ENCODE results near the gene TAF11. TPM values are rescaled to one million over a fixed set of nuclear protein-coding genes. Genes with fewer than 3 reads are reported as not detected.

The TAF11 gene
- total RNA-seq, 1 experiment from 2014 or later: 44.1 TPM

DNA sequence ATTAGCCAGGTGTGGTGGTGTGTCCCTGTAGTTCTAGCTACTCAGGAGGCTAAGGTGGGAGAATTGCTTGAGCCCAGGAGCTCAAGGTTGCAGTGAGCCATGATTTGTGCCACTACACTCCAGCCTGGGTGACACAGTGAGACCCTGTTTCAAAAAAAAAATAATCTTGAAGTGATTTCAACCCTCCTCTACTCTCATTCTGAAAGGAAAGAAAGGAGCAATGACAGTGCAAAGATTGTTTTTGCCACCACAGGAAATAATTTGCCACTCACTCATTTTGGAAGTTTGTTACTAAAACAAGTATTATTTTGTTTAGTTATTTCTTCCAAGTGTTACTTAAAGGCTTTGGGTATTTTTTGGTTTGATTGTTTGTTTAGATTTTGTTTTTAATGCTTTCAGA, 50.3 kb downstream of the TAF11 start:
- POLR2A ChIA-PET: no interaction called here
- no peak for DNase-seq (ENCODE audit: low spot score)
- H3K27ac Mint-ChIP-seq: no peak overlapping the region

More for the DNA sequence above, 50.3 kb downstream of the TAF11 start:
- CTCF ChIA-PET: no interaction called here
- no peak overlapping the region for H3K4me3 Mint-ChIP-seq
- H3K4me1 Mint-ChIP-seq: 0 out of 2 replicates have a peak, but pooled peaks cover 4% of the 10 kb centered on the region
- ATAC-seq: no peak
- no peaks in the 10 kb centered on the region for H3K27me3 Mint-ChIP-seq (ENCODE audit: low read depth)
- no peaks in the 10 kb centered on the region for H3K9me3 Mint-ChIP-seq
- TF ChIP-seq, protein P1, sequence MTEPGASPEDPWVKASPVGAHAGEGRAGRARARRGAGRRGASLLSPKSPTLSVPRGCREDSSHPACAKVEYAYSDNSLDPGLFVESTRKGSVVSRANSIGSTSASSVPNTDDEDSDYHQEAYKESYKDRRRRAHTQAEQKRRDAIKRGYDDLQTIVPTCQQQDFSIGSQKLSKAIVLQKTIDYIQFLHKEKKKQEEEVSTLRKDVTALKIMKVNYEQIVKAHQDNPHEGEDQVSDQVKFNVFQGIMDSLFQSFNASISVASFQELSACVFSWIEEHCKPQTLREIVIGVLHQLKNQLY (CRISPR knock-in tag; IDR thresholded peaks at IDR 0.05): no peak
- TF ChIP-seq IRF2 (CRISPR knock-in tag; IDR thresholded peaks at IDR 0.05; ENCODE audit: borderline replicate concordance, low read depth) (no peak), ZNF219 (CRISPR knock-in tag; IDR thresholded peaks at IDR 0.05; ENCODE audit: borderline replicate concordance) (no peak), HMGA2 (CRISPR knock-in tag; IDR thresholded peaks at IDR 0.05) (no peak), MXD4 (CRISPR knock-in tag; IDR thresholded peaks at IDR 0.05; ENCODE audit: borderline replicate concordance) (no peak), ZBTB21 (CRISPR knock-in tag; IDR thresholded peaks at IDR 0.05; ENCODE audit: borderline replicate concordance) (no peak), NR3C1 (CRISPR knock-in tag; conservative IDR thresholded peaks at IDR 0.05; ENCODE audit: low read depth) (no peak), TP53 (CRISPR knock-in tag; IDR thresholded peaks at IDR 0.05) (no peak), ZNF317 (CRISPR knock-in tag; IDR thresholded peaks at IDR 0.05; ENCODE audit: borderline replicate concordance, low read depth) (no peak), RELA (CRISPR knock-in tag; IDR thresholded peaks at IDR 0.05; ENCODE audit: borderline replicate concordance) (no peak), ETV6 (CRISPR knock-in tag; IDR thresholded peaks at IDR 0.05) (no peak), PRRX2 (CRISPR knock-in tag; IDR thresholded peaks at IDR 0.05) (no peak)
- TF ChIP-seq, protein P2, sequence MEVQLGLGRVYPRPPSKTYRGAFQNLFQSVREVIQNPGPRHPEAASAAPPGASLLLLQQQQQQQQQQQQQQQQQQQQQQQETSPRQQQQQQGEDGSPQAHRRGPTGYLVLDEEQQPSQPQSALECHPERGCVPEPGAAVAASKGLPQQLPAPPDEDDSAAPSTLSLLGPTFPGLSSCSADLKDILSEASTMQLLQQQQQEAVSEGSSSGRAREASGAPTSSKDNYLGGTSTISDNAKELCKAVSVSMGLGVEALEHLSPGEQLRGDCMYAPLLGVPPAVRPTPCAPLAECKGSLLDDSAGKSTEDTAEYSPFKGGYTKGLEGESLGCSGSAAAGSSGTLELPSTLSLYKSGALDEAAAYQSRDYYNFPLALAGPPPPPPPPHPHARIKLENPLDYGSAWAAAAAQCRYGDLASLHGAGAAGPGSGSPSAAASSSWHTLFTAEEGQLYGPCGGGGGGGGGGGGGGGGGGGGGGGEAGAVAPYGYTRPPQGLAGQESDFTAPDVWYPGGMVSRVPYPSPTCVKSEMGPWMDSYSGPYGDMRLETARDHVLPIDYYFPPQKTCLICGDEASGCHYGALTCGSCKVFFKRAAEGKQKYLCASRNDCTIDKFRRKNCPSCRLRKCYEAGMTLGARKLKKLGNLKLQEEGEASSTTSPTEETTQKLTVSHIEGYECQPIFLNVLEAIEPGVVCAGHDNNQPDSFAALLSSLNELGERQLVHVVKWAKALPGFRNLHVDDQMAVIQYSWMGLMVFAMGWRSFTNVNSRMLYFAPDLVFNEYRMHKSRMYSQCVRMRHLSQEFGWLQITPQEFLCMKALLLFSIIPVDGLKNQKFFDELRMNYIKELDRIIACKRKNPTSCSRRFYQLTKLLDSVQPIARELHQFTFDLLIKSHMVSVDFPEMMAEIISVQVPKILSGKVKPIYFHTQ (CRISPR knock-in tag; IDR thresholded peaks at IDR 0.05): no peak
- TF ChIP-seq, protein P3, sequence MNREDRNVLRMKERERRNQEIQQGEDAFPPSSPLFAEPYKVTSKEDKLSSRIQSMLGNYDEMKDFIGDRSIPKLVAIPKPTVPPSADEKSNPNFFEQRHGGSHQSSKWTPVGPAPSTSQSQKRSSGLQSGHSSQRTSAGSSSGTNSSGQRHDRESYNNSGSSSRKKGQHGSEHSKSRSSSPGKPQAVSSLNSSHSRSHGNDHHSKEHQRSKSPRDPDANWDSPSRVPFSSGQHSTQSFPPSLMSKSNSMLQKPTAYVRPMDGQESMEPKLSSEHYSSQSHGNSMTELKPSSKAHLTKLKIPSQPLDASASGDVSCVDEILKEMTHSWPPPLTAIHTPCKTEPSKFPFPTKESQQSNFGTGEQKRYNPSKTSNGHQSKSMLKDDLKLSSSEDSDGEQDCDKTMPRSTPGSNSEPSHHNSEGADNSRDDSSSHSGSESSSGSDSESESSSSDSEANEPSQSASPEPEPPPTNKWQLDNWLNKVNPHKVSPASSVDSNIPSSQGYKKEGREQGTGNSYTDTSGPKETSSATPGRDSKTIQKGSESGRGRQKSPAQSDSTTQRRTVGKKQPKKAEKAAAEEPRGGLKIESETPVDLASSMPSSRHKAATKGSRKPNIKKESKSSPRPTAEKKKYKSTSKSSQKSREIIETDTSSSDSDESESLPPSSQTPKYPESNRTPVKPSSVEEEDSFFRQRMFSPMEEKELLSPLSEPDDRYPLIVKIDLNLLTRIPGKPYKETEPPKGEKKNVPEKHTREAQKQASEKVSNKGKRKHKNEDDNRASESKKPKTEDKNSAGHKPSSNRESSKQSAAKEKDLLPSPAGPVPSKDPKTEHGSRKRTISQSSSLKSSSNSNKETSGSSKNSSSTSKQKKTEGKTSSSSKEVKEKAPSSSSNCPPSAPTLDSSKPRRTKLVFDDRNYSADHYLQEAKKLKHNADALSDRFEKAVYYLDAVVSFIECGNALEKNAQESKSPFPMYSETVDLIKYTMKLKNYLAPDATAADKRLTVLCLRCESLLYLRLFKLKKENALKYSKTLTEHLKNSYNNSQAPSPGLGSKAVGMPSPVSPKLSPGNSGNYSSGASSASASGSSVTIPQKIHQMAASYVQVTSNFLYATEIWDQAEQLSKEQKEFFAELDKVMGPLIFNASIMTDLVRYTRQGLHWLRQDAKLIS (CRISPR knock-in tag; IDR thresholded peaks at IDR 0.05; ENCODE audit: borderline replicate concordance): no peak
- TF ChIP-seq, protein P4, sequence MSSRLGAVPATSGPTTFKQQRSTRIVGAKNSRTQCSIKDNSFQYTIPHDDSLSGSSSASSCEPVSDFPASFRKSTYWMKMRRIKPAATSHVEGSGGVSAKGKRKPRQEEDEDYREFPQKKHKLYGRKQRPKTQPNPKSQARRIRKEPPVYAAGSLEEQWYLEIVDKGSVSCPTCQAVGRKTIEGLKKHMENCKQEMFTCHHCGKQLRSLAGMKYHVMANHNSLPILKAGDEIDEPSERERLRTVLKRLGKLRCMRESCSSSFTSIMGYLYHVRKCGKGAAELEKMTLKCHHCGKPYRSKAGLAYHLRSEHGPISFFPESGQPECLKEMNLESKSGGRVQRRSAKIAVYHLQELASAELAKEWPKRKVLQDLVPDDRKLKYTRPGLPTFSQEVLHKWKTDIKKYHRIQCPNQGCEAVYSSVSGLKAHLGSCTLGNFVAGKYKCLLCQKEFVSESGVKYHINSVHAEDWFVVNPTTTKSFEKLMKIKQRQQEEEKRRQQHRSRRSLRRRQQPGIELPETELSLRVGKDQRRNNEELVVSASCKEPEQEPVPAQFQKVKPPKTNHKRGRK (CRISPR knock-in tag; IDR thresholded peaks at IDR 0.05; ENCODE audit: borderline replicate concordance): no peak
- TF ChIP-seq, protein P5, sequence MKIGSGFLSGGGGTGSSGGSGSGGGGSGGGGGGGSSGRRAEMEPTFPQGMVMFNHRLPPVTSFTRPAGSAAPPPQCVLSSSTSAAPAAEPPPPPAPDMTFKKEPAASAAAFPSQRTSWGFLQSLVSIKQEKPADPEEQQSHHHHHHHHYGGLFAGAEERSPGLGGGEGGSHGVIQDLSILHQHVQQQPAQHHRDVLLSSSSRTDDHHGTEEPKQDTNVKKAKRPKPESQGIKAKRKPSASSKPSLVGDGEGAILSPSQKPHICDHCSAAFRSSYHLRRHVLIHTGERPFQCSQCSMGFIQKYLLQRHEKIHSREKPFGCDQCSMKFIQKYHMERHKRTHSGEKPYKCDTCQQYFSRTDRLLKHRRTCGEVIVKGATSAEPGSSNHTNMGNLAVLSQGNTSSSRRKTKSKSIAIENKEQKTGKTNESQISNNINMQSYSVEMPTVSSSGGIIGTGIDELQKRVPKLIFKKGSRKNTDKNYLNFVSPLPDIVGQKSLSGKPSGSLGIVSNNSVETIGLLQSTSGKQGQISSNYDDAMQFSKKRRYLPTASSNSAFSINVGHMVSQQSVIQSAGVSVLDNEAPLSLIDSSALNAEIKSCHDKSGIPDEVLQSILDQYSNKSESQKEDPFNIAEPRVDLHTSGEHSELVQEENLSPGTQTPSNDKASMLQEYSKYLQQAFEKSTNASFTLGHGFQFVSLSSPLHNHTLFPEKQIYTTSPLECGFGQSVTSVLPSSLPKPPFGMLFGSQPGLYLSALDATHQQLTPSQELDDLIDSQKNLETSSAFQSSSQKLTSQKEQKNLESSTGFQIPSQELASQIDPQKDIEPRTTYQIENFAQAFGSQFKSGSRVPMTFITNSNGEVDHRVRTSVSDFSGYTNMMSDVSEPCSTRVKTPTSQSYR (CRISPR knock-in tag; IDR thresholded peaks at IDR 0.05): no peak
- peaks cover 21% of the 10 kb centered on the region for H3K36me3 Mint-ChIP-seq
